ENCODE results near the gene STAT1.

The STAT1 gene

GRCh38 chr2:191031256-191031655, 17.3 kb upstream of the STAT1 start:
- Histone ChIP-seq H3K4me1 (ENCODE audit: control insufficient read depth in 1 of 2, insufficient read depth in 2 of 2, low read length in 2 of 2) (peaks cover 0 to 6% of the 10 kb centered on the region in 2 experiments), H2BK12ac (ENCODE audit: low read length) (no peak overlapping the region), H3K14ac (ENCODE audit: low read length) (no peak overlapping the region), H3K27me3 (ENCODE audit: insufficient read depth, low read length) (no peaks in the 10 kb centered on the region), H3K18ac (ENCODE audit: low read length) (no peak overlapping the region), H3K79me1 (ENCODE audit: low read length) (peaks cover 3% of the 10 kb centered on the region), H4K12ac (ENCODE audit: low read depth, low read length) (no peak overlapping the region), H2BK120ac (ENCODE audit: insufficient read depth, low read length, poor library complexity) (no peak overlapping the region), H3K4ac (ENCODE audit: low read depth, low read length) (no peak overlapping the region), H2AK5ac (ENCODE audit: low read length) (no peak overlapping the region), H3K79me2 (ENCODE audit: control insufficient read depth, insufficient read depth, low read length, poor library complexity) (no peaks in the 10 kb centered on the region), H3K4me2 (ENCODE audit: low read length) (no peak overlapping the region), H2AFZ (ENCODE audit: insufficient read depth, low read length, poor library complexity) (no peak overlapping the region), H3K27ac (ENCODE audit: low read depth, low read length) (no peak overlapping the region), H3K9ac (ENCODE audit: low read length) (no peak overlapping the region), H2BK5ac (ENCODE audit: low read depth, low read length, poor library complexity) (no peak overlapping the region), H3K4me3 (ENCODE audit: low read depth, low read length) (no peak overlapping the region), H3K36me3 (ENCODE audit: control insufficient read depth in 1 of 2, insufficient read depth in 2 of 2, low read length in 2 of 2) (no peaks in the 10 kb centered on the region), H3K23ac (ENCODE audit: low read length) (no peak overlapping the region), H4K8ac (ENCODE audit: low read depth, low read length) (no peak overlapping the region), H3K9me3 (ENCODE audit: insufficient read depth, low read depth, low read length) (no peaks in the 10 kb centered on the region), H4K91ac (ENCODE audit: low read depth, low read length) (no peak overlapping the region)
- DNase-seq = no peak
- WGBS (ENCODE audit: extremely low coverage, insufficient coverage, insufficient read length) = no CpG with 5 or more reads among the region's 2 CpGs

GRCh38 chr2:191030521-191031154, 16.7 kb upstream of the STAT1 start:
- H3K79me2 ChIP-seq (ENCODE audit: control insufficient read depth, insufficient read depth, low read length, poor library complexity) = no peaks in the 10 kb centered on the region
- no peak overlapping the region for H3K4me3 ChIP-seq (ENCODE audit: low read depth, low read length)
- H4K91ac ChIP-seq (ENCODE audit: low read depth, low read length) = no peak overlapping the region
- H2BK120ac ChIP-seq (ENCODE audit: insufficient read depth, low read length, poor library complexity) = no peak overlapping the region
- H3K23ac ChIP-seq (ENCODE audit: low read length) = no peak overlapping the region
- no peaks in the 10 kb centered on the region for H3K27me3 ChIP-seq (ENCODE audit: insufficient read depth, low read length)
- H2BK12ac ChIP-seq (ENCODE audit: low read length) = no peak overlapping the region
- no peak overlapping the region for H2AK5ac ChIP-seq (ENCODE audit: low read length)
- H2BK5ac ChIP-seq (ENCODE audit: low read depth, low read length, poor library complexity) = no peak overlapping the region
- H3K79me1 ChIP-seq (ENCODE audit: low read length) = peaks cover 3% of the 10 kb centered on the region
- H3K36me3 ChIP-seq (ENCODE audit: control insufficient read depth in 1 of 2, insufficient read depth in 2 of 2, low read length in 2 of 2) = no peaks in the 10 kb centered on the region
- H3K18ac ChIP-seq (ENCODE audit: low read length) = no peak overlapping the region
- peaks cover 0 to 6% of the 10 kb centered on the region in 2 experiments for H3K4me1 ChIP-seq (ENCODE audit: control insufficient read depth in 1 of 2, insufficient read depth in 2 of 2, low read length in 2 of 2)
- no peaks in the 10 kb centered on the region for H3K9me3 ChIP-seq (ENCODE audit: insufficient read depth, low read depth, low read length)
- no peak overlapping the region for H3K4ac ChIP-seq (ENCODE audit: low read depth, low read length)
- no peak overlapping the region for H3K27ac ChIP-seq (ENCODE audit: low read depth, low read length)
- no CpG with 5 or more reads among the region's 8 CpGs for WGBS (ENCODE audit: extremely low coverage, insufficient coverage, insufficient read length)
- H4K12ac ChIP-seq (ENCODE audit: low read depth, low read length) = no peak overlapping the region
- peak; percentile 31 to 72 for DNase-seq
- no peak overlapping the region for H4K8ac ChIP-seq (ENCODE audit: low read depth, low read length)
- H3K4me2 ChIP-seq (ENCODE audit: low read length) = peak overlapping the region; percentile 44
- peak overlapping the region; percentile 50 for H3K9ac ChIP-seq (ENCODE audit: low read length)
- no peak overlapping the region for H3K14ac ChIP-seq (ENCODE audit: low read length)
- H2AFZ ChIP-seq (ENCODE audit: insufficient read depth, low read length, poor library complexity) = no peak overlapping the region

GRCh38 chr2:191029280-191029950, 15.4 kb upstream of the STAT1 start:
- no peaks in the 10 kb centered on the region for H3K79me2 ChIP-seq (ENCODE audit: control insufficient read depth, insufficient read depth, low read length, poor library complexity)
- WGBS (ENCODE audit: extremely low coverage, insufficient coverage, insufficient read length) = no CpG with 5 or more reads among the region's 10 CpGs
- H3K4me3 ChIP-seq (ENCODE audit: low read depth, low read length) = no peak overlapping the region
- DNase-seq = no peak
- H2BK120ac ChIP-seq (ENCODE audit: insufficient read depth, low read length, poor library complexity) = no peak overlapping the region
- H4K12ac ChIP-seq (ENCODE audit: low read depth, low read length) = no peak overlapping the region
- H3K4ac ChIP-seq (ENCODE audit: low read depth, low read length) = no peak overlapping the region
- H3K27me3 ChIP-seq (ENCODE audit: insufficient read depth, low read length) = no peaks in the 10 kb centered on the region
- no peak overlapping the region for H2BK5ac ChIP-seq (ENCODE audit: low read depth, low read length, poor library complexity)
- H4K91ac ChIP-seq (ENCODE audit: low read depth, low read length) = no peak overlapping the region
- no peak overlapping the region for H3K18ac ChIP-seq (ENCODE audit: low read length)
- no peak overlapping the region for H3K14ac ChIP-seq (ENCODE audit: low read length)
- no peaks in the 10 kb centered on the region for H3K36me3 ChIP-seq (ENCODE audit: control insufficient read depth in 1 of 2, insufficient read depth in 2 of 2, low read length in 2 of 2)
- no peak overlapping the region for H3K4me2 ChIP-seq (ENCODE audit: low read length)
- no peak overlapping the region for H2AK5ac ChIP-seq (ENCODE audit: low read length)
- H4K8ac ChIP-seq (ENCODE audit: low read depth, low read length) = no peak overlapping the region
- no peak overlapping the region for H2BK12ac ChIP-seq (ENCODE audit: low read length)
- H3K79me1 ChIP-seq (ENCODE audit: low read length) = peaks cover 3% of the 10 kb centered on the region
- H3K9me3 ChIP-seq (ENCODE audit: insufficient read depth, low read depth, low read length) = no peaks in the 10 kb centered on the region
- H2AFZ ChIP-seq (ENCODE audit: insufficient read depth, low read length, poor library complexity) = no peak overlapping the region
- H3K27ac ChIP-seq (ENCODE audit: low read depth, low read length) = no peak overlapping the region
- no peak overlapping the region for H3K23ac ChIP-seq (ENCODE audit: low read length)
- H3K4me1 ChIP-seq (ENCODE audit: control insufficient read depth in 1 of 2, insufficient read depth in 2 of 2, low read length in 2 of 2) = peaks cover 0 to 6% of the 10 kb centered on the region in 2 experiments
- no peak overlapping the region for H3K9ac ChIP-seq (ENCODE audit: low read length)

- H3K4ac ChIP-seq (ENCODE audit: low read depth, low read length) = no peak overlapping the region
- no peaks in the 10 kb centered on the region for H3K4me1 ChIP-seq (ENCODE audit: control insufficient read depth in 1 of 2, insufficient read depth in 2 of 2, low read length in 2 of 2)
- DNase-seq = no peak
- no peak overlapping the region for H3K14ac ChIP-seq (ENCODE audit: low read length)
- H3K27me3 ChIP-seq (ENCODE audit: insufficient read depth, low read length) = no peaks in the 10 kb centered on the region
- H2AFZ ChIP-seq (ENCODE audit: insufficient read depth, low read length, poor library complexity) = no peak overlapping the region
- H4K91ac ChIP-seq (ENCODE audit: low read depth, low read length) = no peak overlapping the region
- no peak overlapping the region for H2BK5ac ChIP-seq (ENCODE audit: low read depth, low read length, poor library complexity)
- no peak overlapping the region for H3K27ac ChIP-seq (ENCODE audit: low read depth, low read length)
- no peaks in the 10 kb centered on the region for H3K36me3 ChIP-seq (ENCODE audit: control insufficient read depth in 1 of 2, insufficient read depth in 2 of 2, low read length in 2 of 2)
- H3K79me1 ChIP-seq (ENCODE audit: low read length) = no peaks in the 10 kb centered on the region
- H3K4me3 ChIP-seq (ENCODE audit: low read depth, low read length) = no peak overlapping the region
- peaks cover 1% of the 10 kb centered on the region for H3K9me3 ChIP-seq (ENCODE audit: insufficient read depth, low read depth, low read length)
- no CpG with 5 or more reads among the region's 2 CpGs for WGBS (ENCODE audit: extremely low coverage, insufficient coverage, insufficient read length)
- no peak overlapping the region for H4K12ac ChIP-seq (ENCODE audit: low read depth, low read length)
- H4K8ac ChIP-seq (ENCODE audit: low read depth, low read length) = no peak overlapping the region
- H3K4me2 ChIP-seq (ENCODE audit: low read length) = no peak overlapping the region
- H3K18ac ChIP-seq (ENCODE audit: low read length) = no peak overlapping the region
- H2AK5ac ChIP-seq (ENCODE audit: low read length) = no peak overlapping the region
- no peak overlapping the region for H2BK12ac ChIP-seq (ENCODE audit: low read length)
- H2BK120ac ChIP-seq (ENCODE audit: insufficient read depth, low read length, poor library complexity) = no peak overlapping the region
- H3K23ac ChIP-seq (ENCODE audit: low read length) = no peak overlapping the region
- H3K79me2 ChIP-seq (ENCODE audit: control insufficient read depth, insufficient read depth, low read length, poor library complexity) = no peaks in the 10 kb centered on the region
- H3K9ac ChIP-seq (ENCODE audit: low read length) = no peak overlapping the region
Measured at GRCh38 chr2:191026377-191026776, 12.4 kb upstream of the STAT1 start.

All from trophoblast cell (in vitro differentiated cells and primary cell).